HG03439 (cell line): Measurements from ENCODE around the gene KRTAP2-2.
"Not testable (repeated sequence)": the region's sequence is repeated elsewhere in the genome, so short reads cannot be mapped to it uniquely, and the experiment has no call there.

ENCODE experiments used
- ATAC-seq: cut with Tn5 transposase; IDR thresholded peaks from one replicate; pipeline ENCODE4 v1.9.1; 2021; ENCODE audit warnings: mild to moderate bottlenecking, moderate library complexity; ENCODE audit not compliant: unreplicated experiment

Gene KRTAP2-2

GRCh38 chr17:41055130-41055529 is at the start of gene KRTAP2-2:
TSS of gene KRTAP2-2 (minus strand) at chr17:41055230. CDS start at chr17:41055211, 19 bp downstream.
- not testable (repeated sequence) for ATAC-seq

- not testable (repeated sequence) for ATAC-seq
These were observed 49.5 kb upstream of the KRTAP2-2 start for GRCh38 chr17:41104386-41105038.

DNA sequence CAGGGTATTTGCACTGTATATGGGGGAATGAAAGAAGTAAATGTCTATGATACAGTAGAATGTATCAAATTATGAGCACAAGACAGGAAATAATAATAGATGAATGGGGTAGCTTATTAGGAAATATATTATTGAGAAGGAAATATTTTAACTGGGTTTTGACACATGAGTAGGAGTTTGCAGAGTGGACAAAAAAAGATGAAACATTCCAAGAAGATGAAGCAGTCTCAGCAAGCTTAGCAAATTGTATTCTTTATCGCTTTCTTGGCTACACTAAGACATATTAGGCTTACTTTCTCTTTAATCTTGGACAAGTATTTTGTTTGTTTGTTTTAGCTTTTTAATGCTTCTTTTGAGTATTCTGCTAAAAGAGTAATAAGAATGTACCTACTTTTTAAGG is 48.9 kb upstream of the KRTAP2-2 start:
- ATAC-seq = no peak

- no peak for ATAC-seq
These were observed 46.7 kb upstream of the KRTAP2-2 start, which contains the start of gene KRTAP4-16 for GRCh38 chr17:41101586-41102259. TSS of gene KRTAP4-16 (minus strand) at chr17:41102209. CDS start at chr17:41102209, 0 bp downstream.

- not testable (repeated sequence) for ATAC-seq
These were observed 44.9 kb upstream of the KRTAP2-2 start for GRCh38 chr17:41099682-41100480.

DNA sequence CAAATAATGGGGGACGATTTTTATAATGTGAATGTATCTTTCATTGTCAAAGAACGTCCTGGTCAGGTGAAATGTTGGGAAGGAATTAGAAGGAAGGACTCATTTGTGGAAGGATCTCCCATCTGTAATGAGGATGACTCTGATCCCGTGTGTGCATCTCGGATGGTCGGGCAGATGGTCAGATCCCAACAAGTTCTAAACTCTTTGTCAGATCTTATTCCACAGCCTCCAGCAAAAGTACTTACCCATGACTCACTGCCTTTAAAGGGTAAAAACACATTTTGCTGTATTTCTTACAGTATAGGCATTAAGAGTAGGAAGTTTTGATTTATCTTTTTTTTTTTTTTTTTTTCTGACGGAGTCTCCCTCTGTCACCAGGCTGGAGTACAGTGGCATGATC is 43.5 kb upstream of the KRTAP2-2 start:
- no peak for ATAC-seq

DNA sequence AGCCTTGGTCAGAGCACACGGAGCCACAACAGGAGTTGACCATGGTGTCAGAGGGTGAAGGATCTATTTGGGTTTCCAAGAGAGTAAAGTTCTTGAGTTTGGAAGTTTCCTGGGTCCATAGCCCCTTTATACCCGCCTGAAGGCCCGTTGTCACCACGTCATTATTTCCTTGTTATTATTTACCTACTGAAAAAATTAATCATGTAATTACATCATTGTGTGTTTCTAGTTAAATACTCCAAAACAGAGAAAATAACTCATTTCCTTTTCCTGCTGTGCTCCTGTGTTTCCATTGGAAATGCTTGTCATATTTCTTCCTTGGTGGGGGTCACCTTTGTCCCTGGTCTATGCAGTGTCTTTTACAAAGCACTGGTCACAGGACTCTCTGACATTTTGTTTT is 43.0 kb upstream of the KRTAP2-2 start, which contains the start of gene KRTAP4-8:
KRTAP4-8 (minus strand) TSS at position 101 of the 400 bp plus-strand sequence; CDS start at position 43, 58 bp downstream.
- no peak for ATAC-seq

- ATAC-seq = no peak
These were observed 41.0 kb upstream of the KRTAP2-2 start for GRCh38 chr17:41096055-41096454.

- not testable (repeated sequence) for ATAC-seq
These were observed 33.8 kb upstream of the KRTAP2-2 start for GRCh38 chr17:41088760-41089352.

GRCh38 chr17:41084100-41084856 is 29.2 kb upstream of the KRTAP2-2 start, which contains the start of gene KRTAP4-7:
TSS of gene KRTAP4-7 (plus strand) at chr17:41084150. CDS start at chr17:41084207, 57 bp downstream.
- not testable (repeated sequence) for ATAC-seq

DNA sequence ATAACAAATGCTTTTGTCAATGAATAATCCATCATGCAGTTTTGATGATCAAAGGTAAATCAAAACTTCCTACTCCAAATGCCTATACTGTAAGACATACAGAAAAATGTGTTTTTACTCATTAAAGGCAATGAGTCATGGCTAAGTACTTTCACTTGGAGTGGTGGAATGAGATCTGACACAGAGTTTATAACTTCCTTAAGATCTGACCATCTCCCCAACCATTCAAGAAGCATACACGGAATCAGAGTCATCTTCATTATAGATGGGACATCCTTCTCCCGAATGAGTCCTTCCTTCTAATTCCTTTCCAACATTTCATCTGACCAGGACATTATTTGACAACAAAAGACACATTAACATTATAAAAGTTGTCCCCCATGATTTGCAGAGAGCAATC is 28.4 kb upstream of the KRTAP2-2 start:
- ATAC-seq = not testable (repeated sequence)

DNA sequence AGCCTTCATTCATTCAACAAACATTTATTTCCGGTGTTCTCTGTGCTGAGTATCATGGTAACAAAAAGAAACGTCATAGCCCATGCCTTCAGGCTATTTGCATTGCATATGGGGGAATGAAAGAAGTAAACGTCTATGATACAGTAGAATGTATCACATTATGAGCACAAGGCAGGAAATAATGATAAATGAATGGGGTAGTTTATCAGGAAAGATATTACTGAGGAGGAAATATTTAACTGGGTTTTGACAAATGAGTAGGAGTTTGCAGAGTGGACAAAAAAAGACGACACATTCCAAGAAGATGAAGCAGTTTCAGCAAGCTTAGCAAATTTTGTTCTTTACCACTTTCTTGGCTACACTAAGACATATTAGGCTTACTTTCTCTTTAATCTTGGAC is 27.6 kb upstream of the KRTAP2-2 start:
- no peak for ATAC-seq

- ATAC-seq = no peak
These were observed 21.8 kb upstream of the KRTAP2-2 start for GRCh38 chr17:41076788-41077187.

DNA sequence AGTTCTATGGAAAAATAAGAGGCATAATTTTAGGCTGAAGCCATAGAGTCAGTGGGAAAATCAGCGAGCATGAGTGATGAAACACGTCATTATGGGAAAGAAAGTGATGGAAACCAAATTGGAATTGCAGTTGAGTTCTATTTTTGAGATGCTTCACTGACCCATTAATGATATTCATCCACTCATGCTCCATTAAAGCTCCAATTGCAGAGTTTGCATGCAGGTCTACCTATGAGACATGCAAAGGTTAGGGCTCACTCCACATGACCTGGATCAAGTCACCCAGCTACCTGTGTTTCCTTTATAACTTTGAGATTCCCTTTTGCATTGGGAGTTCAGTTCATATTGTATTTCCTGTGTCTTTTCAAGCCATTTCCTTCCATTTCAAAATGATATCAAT is 18.6 kb upstream of the KRTAP2-2 start:
- ATAC-seq = no peak

DNA sequence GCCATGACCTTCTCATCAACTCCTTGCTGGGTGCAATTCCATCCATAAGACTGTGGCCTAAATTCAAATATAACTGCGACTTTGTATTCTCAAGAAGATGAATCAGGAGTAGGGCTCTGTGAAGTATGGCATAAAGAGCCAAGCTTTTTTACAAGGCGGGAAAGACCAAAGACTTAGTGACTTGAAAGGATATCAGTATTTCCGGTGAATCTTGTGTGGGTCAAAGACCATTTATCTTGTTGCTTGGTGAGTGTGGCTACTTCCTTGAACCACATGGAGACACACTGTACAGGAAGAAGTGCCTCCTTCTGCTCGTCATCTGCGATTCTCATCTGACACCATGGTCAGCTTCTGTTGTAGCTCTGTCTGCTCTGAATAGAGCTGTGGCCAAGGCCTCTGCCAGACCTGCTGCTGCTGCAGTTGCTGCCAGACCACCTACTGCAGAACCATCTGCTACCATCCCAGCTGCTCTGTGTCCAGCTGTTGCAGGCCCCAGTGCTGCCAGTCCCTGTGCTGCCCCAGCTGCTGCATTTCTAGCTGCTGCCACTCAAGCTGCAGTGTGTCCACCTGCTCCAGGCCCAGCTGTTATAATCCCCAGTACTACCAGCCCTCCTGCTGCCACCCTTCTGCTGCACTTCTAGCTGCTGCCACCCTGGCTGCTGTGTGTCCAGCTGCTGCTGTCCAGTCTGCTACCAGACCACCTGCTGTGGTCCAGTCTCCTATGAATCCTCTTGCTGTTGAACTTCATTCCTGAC is 16.8 kb upstream of the KRTAP2-2 start:
- no peak for ATAC-seq

GRCh38 chr17:41069031-41069430 is 14.0 kb upstream of the KRTAP2-2 start:
- ATAC-seq = no peak

DNA sequence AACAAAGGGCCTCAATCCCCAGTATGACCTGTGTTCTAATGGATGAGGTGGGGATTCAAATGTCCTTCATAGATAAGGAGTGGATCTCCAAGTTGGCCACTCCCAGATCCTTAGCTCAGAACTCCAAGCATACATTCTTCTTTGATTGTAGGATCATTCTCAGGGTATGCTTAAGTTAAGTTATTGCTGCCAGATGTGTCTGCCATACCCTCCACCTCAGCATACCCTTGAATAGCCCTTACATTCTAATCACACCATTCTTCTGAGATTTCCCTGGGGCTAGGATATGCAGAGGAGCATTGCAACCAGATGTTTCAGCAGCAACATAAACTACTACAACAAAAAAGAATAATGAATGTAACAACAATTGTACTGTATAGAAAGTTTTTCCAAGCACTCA is 12.3 kb upstream of the KRTAP2-2 start:
- no peak for ATAC-seq

DNA sequence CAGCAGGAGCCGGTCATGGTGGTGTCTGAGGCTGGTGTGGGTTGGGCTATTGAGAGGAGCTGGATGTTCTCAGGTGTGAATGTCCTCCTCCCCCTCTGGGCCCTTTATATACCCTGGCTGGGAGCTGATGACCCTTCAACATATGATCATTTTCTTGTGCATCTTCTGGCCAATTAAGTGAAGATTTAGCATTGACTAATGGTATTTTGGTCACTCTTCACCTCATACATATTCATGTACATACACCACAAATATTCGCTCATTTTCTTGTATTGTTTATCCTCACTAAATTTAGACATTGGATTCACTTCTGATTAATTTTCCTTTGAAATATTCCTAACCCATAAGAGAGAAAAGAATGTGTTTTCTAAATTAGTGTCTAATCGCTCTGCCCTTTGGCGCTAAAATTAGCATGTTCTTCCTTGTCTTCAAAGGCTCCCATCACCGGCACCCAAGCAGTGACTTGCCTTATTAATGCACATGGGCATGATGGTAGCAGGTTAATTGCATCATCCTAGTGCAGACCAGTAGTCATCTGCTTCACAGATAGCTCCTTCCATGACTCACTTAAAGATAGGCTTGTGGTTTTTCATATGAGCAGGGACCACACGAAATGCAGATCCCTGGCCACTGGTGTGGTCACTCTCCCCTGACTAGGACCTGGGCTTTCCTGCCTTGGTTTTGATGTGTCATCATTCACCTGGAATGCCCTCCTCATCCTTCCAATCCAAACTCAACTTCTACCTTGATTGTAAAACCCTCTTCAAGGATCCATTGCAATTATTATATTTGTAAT is 11.0 kb upstream of the KRTAP2-2 start, which contains the start of gene KRTAP2-4:
KRTAP2-4 (minus strand) TSS at position 51 of the 796 bp plus-strand sequence; CDS start at position 17, 34 bp downstream.
- ATAC-seq = no peak
